GM21367 (cell line): ENCODE results near the gene EIF4B.

Source experiments
- ATAC-seq: cut with Tn5 transposase; IDR thresholded peaks from one replicate; pipeline ENCODE4 v1.9.1; 2021; ENCODE audit not compliant: unreplicated experiment

EIF4B gene

GRCh38 chr12:53056901-53057300 lies 50.6 kb downstream of the EIF4B start:
- no peak for ATAC-seq

GRCh38 chr12:53057816-53058500 lies 51.7 kb downstream of the EIF4B start:
- no peak for ATAC-seq

GRCh38 chr12:53058674-53059433 lies 52.6 kb downstream of the EIF4B start:
- no peak for ATAC-seq

GRCh38 chr12:53059434-53060063 lies 53.3 kb downstream of the EIF4B start:
- ATAC-seq = no peak

- no peak for ATAC-seq
Measured at GRCh38 chr12:53060064-53060720, 53.9 kb downstream of the EIF4B start.

- ATAC-seq = no peak
Measured at GRCh38 chr12:53060721-53061276, 54.5 kb downstream of the EIF4B start.

- no peak for ATAC-seq
Measured at GRCh38 chr12:53061404-53062010, 55.3 kb downstream of the EIF4B start.

- no peak for ATAC-seq
Measured at GRCh38 chr12:53062011-53062961, 56.0 kb downstream of the EIF4B start.

GRCh38 chr12:53062977-53063707 lies 56.9 kb downstream of the EIF4B start:
- ATAC-seq = no peak

- no peak for ATAC-seq
Measured at GRCh38 chr12:53063708-53064612, 57.7 kb downstream of the EIF4B start.

- ATAC-seq = no peak
Measured at GRCh38 chr12:53064613-53065436, 58.6 kb downstream of the EIF4B start.

- no peak for ATAC-seq
Measured at GRCh38 chr12:53065470-53065869, 59.2 kb downstream of the EIF4B start.

- no peak for ATAC-seq
Measured at GRCh38 chr12:53065975-53066931, 60.0 kb downstream of the EIF4B start.

GRCh38 chr12:53067074-53067992 lies 61.1 kb downstream of the EIF4B start:
- no peak for ATAC-seq
